ENCODE measurements around the gene CEBPZ. TPM values are rescaled to one million over a fixed set of nuclear protein-coding genes. Genes with fewer than 3 reads are reported as not detected.

The CEBPZ gene, protein sequence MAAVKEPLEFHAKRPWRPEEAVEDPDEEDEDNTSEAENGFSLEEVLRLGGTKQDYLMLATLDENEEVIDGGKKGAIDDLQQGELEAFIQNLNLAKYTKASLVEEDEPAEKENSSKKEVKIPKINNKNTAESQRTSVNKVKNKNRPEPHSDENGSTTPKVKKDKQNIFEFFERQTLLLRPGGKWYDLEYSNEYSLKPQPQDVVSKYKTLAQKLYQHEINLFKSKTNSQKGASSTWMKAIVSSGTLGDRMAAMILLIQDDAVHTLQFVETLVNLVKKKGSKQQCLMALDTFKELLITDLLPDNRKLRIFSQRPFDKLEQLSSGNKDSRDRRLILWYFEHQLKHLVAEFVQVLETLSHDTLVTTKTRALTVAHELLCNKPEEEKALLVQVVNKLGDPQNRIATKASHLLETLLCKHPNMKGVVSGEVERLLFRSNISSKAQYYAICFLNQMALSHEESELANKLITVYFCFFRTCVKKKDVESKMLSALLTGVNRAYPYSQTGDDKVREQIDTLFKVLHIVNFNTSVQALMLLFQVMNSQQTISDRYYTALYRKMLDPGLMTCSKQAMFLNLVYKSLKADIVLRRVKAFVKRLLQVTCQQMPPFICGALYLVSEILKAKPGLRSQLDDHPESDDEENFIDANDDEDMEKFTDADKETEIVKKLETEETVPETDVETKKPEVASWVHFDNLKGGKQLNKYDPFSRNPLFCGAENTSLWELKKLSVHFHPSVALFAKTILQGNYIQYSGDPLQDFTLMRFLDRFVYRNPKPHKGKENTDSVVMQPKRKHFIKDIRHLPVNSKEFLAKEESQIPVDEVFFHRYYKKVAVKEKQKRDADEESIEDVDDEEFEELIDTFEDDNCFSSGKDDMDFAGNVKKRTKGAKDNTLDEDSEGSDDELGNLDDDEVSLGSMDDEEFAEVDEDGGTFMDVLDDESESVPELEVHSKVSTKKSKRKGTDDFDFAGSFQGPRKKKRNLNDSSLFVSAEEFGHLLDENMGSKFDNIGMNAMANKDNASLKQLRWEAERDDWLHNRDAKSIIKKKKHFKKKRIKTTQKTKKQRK
- total RNA-seq, result 10 to 100 TPM; 29.3 to 67.8 (median 39.7) TPM

DNA sequence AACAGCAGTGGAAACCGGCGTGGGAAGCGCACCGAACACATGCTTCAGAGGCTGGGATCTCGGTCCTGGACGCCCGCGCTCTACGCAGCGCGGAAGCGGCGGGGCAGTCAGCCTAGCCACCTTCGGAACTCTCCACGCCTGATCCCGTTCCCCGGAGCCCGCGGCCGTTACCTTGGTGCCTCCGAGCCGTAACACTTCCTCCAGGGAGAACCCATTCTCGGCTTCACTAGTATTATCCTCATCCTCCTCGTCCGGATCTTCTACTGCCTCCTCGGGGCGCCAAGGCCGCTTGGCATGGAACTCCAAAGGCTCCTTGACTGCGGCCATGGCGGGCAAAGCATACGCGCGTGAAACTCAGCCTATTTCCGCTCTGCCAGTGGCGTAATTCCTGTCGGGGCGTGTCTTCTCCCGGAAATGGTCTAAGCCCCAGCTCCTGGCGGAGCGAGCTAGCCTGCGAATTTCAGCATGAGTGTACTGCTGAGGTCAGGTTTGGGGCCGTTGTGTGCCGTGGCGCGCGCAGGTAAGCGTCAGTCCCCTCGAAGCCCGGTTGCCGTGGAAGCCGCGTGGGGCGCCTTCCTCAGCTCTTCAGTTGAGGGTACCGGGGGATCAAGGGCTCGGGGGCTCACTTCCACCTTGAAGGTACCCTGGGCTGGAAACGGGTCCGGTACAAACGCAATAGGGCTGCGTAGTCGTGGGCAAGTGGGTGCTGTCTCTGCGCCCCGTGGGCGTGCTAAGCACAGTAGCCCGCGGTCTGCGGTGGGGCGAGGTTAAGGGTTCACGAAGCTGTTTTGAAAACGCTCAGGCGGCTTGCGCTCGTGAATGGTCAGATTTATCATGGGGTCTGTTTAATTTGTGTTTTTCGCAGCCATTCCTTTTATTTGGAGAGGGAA, at the start of gene CEBPZ, which contains the start of gene NDUFAF7:
CEBPZ (minus strand) TSS at position 356 of the 890 bp plus-strand sequence; CDS start at position 327, 29 bp downstream.
NDUFAF7 (plus strand) TSS at position 418 of the 890 bp plus-strand sequence; CDS start at position 466, 48 bp downstream.
- TF ChIP-seq CTCF (IDR thresholded peaks at IDR 0.05; ENCODE audit: low read depth), result no peak

- no peak for TF ChIP-seq CTCF (IDR thresholded peaks at IDR 0.05; ENCODE audit: low read depth)
Observed at GRCh38 chr2:37276291-37276690, 44.9 kb upstream of the CEBPZ start.

GRCh38 chr2:37274359-37274965, 43.1 kb upstream of the CEBPZ start:
- no peak for TF ChIP-seq CTCF (IDR thresholded peaks at IDR 0.05; ENCODE audit: low read depth)

GRCh38 chr2:37271376-37272067, 40.1 kb upstream of the CEBPZ start:
- TF ChIP-seq CTCF (IDR thresholded peaks at IDR 0.05; ENCODE audit: low read depth), result no peak

DNA sequence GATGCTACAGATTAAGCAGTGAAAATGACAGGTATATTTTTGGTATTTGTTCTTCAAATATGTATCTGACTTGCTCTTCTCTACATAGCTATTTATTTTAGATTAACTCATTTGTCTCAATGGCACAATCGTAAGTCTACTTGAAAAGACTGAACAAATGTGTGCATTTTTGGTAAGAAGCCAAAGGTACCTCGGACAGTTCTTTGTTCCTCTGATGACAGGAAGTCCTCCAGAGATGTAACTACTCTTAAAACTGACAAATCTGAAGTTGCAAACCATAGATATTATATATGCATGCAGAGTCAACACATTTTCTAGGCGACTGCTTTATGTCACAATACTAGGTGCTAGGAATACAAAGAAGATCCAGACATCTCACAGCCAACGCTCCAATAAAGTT, 36.7 kb upstream of the CEBPZ start:
- no peak for TF ChIP-seq CTCF (IDR thresholded peaks at IDR 0.05; ENCODE audit: low read depth)

DNA sequence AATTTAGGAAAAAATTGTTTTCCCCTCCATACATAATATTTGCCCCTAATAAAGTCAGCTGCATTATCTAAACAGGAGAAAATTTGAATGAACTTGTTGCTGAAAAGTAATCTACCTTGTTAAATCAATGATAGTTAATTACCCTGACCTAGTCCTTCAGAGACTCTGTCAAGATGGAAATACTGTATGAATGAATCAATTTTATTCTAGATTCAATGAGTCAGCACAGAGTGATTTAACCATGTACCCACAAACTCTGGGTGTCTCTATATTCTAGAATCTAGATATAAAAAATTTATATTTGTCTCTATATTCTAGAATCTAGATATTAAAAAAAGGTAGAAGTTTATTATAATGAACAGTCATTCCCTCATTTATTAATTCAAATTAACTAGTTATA, 36.3 kb upstream of the CEBPZ start:
- no peak for TF ChIP-seq CTCF (IDR thresholded peaks at IDR 0.05; ENCODE audit: low read depth)
